SJCRH30 (cell line): ENCODE results near the gene ZNF500. TPM values are rescaled to one million over a fixed set of nuclear protein-coding genes. Genes with fewer than 3 reads are reported as not detected.

Experiments
- DNase-seq, 2 experiments: peaks; one replicate each; pipeline ENCODE4 v3.0.0-alpha.2; 2015 to 2020
- H3K27ac ChIP-seq: fragments of 250-450 bp; sonication (Bioruptor Pico); 2 replicates; pipeline ENCODE4 v1.5.1; 2020; ENCODE audit warnings: mild to moderate bottlenecking, moderate library complexity
- H3K27me3 ChIP-seq: fragments of 250-450 bp; sonication (Bioruptor Pico); 2 replicates; pipeline ENCODE4 v1.5.1; 2020; ENCODE audit warnings: mild to moderate bottlenecking, moderate library complexity
- H3K36me3 ChIP-seq: fragments of 250-450 bp; sonication (Bioruptor Pico); 2 replicates; pipeline ENCODE4 v1.5.1; 2020; ENCODE audit warnings: mild to moderate bottlenecking, moderate library complexity
- H3K4me1 ChIP-seq: fragments of 250-450 bp; sonication (Bioruptor Pico); 2 replicates; pipeline ENCODE4 v1.5.1; 2020; ENCODE audit warnings: mild to moderate bottlenecking, moderate library complexity
- H3K4me3 ChIP-seq: fragments of 250-450 bp; sonication (Bioruptor Pico); 2 replicates; pipeline ENCODE4 v1.5.1; 2020; ENCODE audit warnings: mild to moderate bottlenecking, moderate library complexity
- H3K9me3 ChIP-seq: fragments of 250-450 bp; sonication (Bioruptor Pico); replicated peaks from 2 replicates; pipeline ENCODE4 v1.5.1; 2020; ENCODE audit warnings: mild to moderate bottlenecking, moderate library complexity
- total RNA-seq: library from RNA; depleted of rRNA; stranded (reverse); fragments of >200 nt; shearing (Covaris generic); gene quantifications from 2 replicates; pipeline ENCODE4 v1.2.3, GENCODE V29; 2014

Gene ZNF500
- total RNA-seq, 1 experiment from 2014 or later, result 7.6 TPM

- no peaks in the 10 kb centered on the region for H3K27me3 ChIP-seq
- DNase-seq, result no peak
- no peak overlapping the region for H3K4me3 ChIP-seq
- peaks cover 6% of the 10 kb centered on the region; the same call in 1 of the 2 replicates for H3K36me3 ChIP-seq
- no peak overlapping the region for H3K27ac ChIP-seq
- no peaks in the 10 kb centered on the region for H3K9me3 ChIP-seq
- no peaks in the 10 kb centered on the region; the same call in 1 of the 2 replicates for H3K4me1 ChIP-seq
Measured at GRCh38 chr16:4729876-4730275, 37.1 kb downstream of the ZNF500 start.

- H3K36me3 ChIP-seq, result peaks cover 6% of the 10 kb centered on the region; the same call in 1 of the 2 replicates
- H3K4me1 ChIP-seq, result no peaks in the 10 kb centered on the region; the same call in 1 of the 2 replicates
- H3K4me3 ChIP-seq, result no peak overlapping the region
- H3K27me3 ChIP-seq, result no peaks in the 10 kb centered on the region
- DNase-seq, result no peak
- H3K9me3 ChIP-seq, result no peaks in the 10 kb centered on the region
- H3K27ac ChIP-seq, result no peak overlapping the region
Measured at GRCh38 chr16:4728676-4729075, 38.3 kb downstream of the ZNF500 start.

- H3K4me3 ChIP-seq, result no peak overlapping the region
- H3K36me3 ChIP-seq, result peaks cover 6% of the 10 kb centered on the region; the same call in 1 of the 2 replicates
- H3K27ac ChIP-seq, result no peak overlapping the region
Measured at GRCh38 chr16:4726616-4727015, 40.3 kb downstream of the ZNF500 start.

GRCh38 chr16:4724661-4725270 lies 42.2 kb downstream of the ZNF500 start:
- Histone ChIP-seq H3K36me3 (peaks cover 2% of the 10 kb centered on the region; the same call in 1 of the 2 replicates), H3K4me1 (no peaks in the 10 kb centered on the region), H3K4me3 (no peak overlapping the region), H3K27me3 (no peaks in the 10 kb centered on the region), H3K9me3 (no peaks in the 10 kb centered on the region), H3K27ac (peak overlapping the region; percentile 52)
- peak; percentile 26 to 56 for DNase-seq

More at GRCh38 chr16:4726616-4727015, 40.3 kb downstream of the ZNF500 start:
- Histone ChIP-seq H3K9me3 (no peaks in the 10 kb centered on the region), H3K4me1 (no peaks in the 10 kb centered on the region), H3K27me3 (no peaks in the 10 kb centered on the region)
- no peak for DNase-seq

- H3K9me3 ChIP-seq, result no peaks in the 10 kb centered on the region
- H3K27me3 ChIP-seq, result no peaks in the 10 kb centered on the region
- no peak for DNase-seq
- no peaks in the 10 kb centered on the region for H3K4me1 ChIP-seq
- no peak overlapping the region for H3K27ac ChIP-seq
- H3K4me3 ChIP-seq, result no peak overlapping the region
- peaks cover 2% of the 10 kb centered on the region; the same call in 1 of the 2 replicates for H3K36me3 ChIP-seq
Measured at GRCh38 chr16:4723071-4723767, 43.7 kb downstream of the ZNF500 start.

GRCh38 chr16:4718466-4718865 lies 48.5 kb downstream of the ZNF500 start:
- Histone ChIP-seq H3K4me3 (no peak overlapping the region), H3K4me1 (peaks cover 10% of the 10 kb centered on the region), H3K27me3 (no peaks in the 10 kb centered on the region), H3K36me3 (peaks cover 5% of the 10 kb centered on the region; the same call in 1 of the 2 replicates), H3K27ac (no peak overlapping the region), H3K9me3 (no peaks in the 10 kb centered on the region)
- no peak for DNase-seq

- no peaks in the 10 kb centered on the region for H3K9me3 ChIP-seq
- H3K36me3 ChIP-seq, result peaks cover 5% of the 10 kb centered on the region; the same call in 1 of the 2 replicates
- H3K27ac ChIP-seq, result peak overlapping the region; percentile 68
- no peak overlapping the region for H3K4me3 ChIP-seq
- no peaks in the 10 kb centered on the region for H3K27me3 ChIP-seq
- peaks cover 10% of the 10 kb centered on the region for H3K4me1 ChIP-seq
- DNase-seq, result peak; percentile 60 to 81
Measured at GRCh38 chr16:4714996-4715395, 52.0 kb downstream of the ZNF500 start.

GRCh38 chr16:4713663-4714501 lies 53.1 kb downstream of the ZNF500 start:
- Histone ChIP-seq H3K4me3 (no peak overlapping the region), H3K36me3 (peaks cover 5% of the 10 kb centered on the region; the same call in 1 of the 2 replicates), H3K27me3 (no peaks in the 10 kb centered on the region), H3K4me1 (peaks cover 10% of the 10 kb centered on the region), H3K27ac (no peak overlapping the region; the same call in 1 of the 2 replicates), H3K9me3 (no peaks in the 10 kb centered on the region)
- no peak for DNase-seq

- peak in 1 of 2 experiments; percentile 23 for DNase-seq
- Histone ChIP-seq H3K4me1 (peaks cover 2% of the 10 kb centered on the region; the same call in 1 of the 2 replicates), H3K36me3 (peaks cover 7% of the 10 kb centered on the region; the same call in 1 of the 2 replicates), H3K9me3 (no peaks in the 10 kb centered on the region), H3K27ac (no peak overlapping the region), H3K4me3 (no peak overlapping the region), H3K27me3 (no peaks in the 10 kb centered on the region)
Measured at GRCh38 chr16:4709481-4709880, 57.5 kb downstream of the ZNF500 start.

- Histone ChIP-seq H3K27me3 (no peaks in the 10 kb centered on the region), H3K4me3 (no peak overlapping the region), H3K27ac (no peak overlapping the region), H3K4me1 (no peaks in the 10 kb centered on the region), H3K9me3 (no peaks in the 10 kb centered on the region), H3K36me3 (0 out of 2 replicates have a peak, but pooled peaks cover 2% of the 10 kb centered on the region)
- DNase-seq, result no peak
Measured at GRCh38 chr16:4706871-4707270, 60.1 kb downstream of the ZNF500 start.

GRCh38 chr16:4704913-4705312 lies 62.0 kb downstream of the ZNF500 start:
- 0 out of 2 replicates have a peak, but pooled peaks cover 2% of the 10 kb centered on the region for H3K36me3 ChIP-seq
- DNase-seq, result no peak
- H3K4me3 ChIP-seq, result no peak overlapping the region
- no peaks in the 10 kb centered on the region for H3K27me3 ChIP-seq
- no peaks in the 10 kb centered on the region for H3K4me1 ChIP-seq
- no peak overlapping the region for H3K27ac ChIP-seq
- H3K9me3 ChIP-seq, result no peaks in the 10 kb centered on the region

GRCh38 chr16:4704491-4704890 lies 62.5 kb downstream of the ZNF500 start:
- H3K9me3 ChIP-seq, result no peaks in the 10 kb centered on the region
- H3K36me3 ChIP-seq, result 0 out of 2 replicates have a peak, but pooled peaks cover 2% of the 10 kb centered on the region
- no peak overlapping the region for H3K27ac ChIP-seq
- no peak for DNase-seq
- no peaks in the 10 kb centered on the region for H3K27me3 ChIP-seq
- no peaks in the 10 kb centered on the region for H3K4me1 ChIP-seq
- no peak overlapping the region for H3K4me3 ChIP-seq

- H3K27me3 ChIP-seq, result no peaks in the 10 kb centered on the region
- H3K9me3 ChIP-seq, result no peaks in the 10 kb centered on the region
- H3K27ac ChIP-seq, result no peak overlapping the region
- H3K4me1 ChIP-seq, result no peaks in the 10 kb centered on the region
- no peak overlapping the region for H3K4me3 ChIP-seq
- DNase-seq, result no peak
- H3K36me3 ChIP-seq, result 0 out of 2 replicates have a peak, but pooled peaks cover 2% of the 10 kb centered on the region
Measured at GRCh38 chr16:4703906-4704305, 63.1 kb downstream of the ZNF500 start.

- Histone ChIP-seq H3K9me3 (no peaks in the 10 kb centered on the region), H3K36me3 (0 out of 2 replicates have a peak, but pooled peaks cover under 1% of the 10 kb centered on the region), H3K4me1 (no peaks in the 10 kb centered on the region), H3K4me3 (no peak overlapping the region), H3K27ac (no peak overlapping the region), H3K27me3 (no peaks in the 10 kb centered on the region)
- no peak for DNase-seq
Measured at GRCh38 chr16:4702466-4702808, 64.5 kb downstream of the ZNF500 start.
